Measurements from ENCODE around the gene LINGO3. TPM values are rescaled to one million over a fixed set of nuclear protein-coding genes. Genes with fewer than 3 reads are reported as not detected.
"Not testable (repeated sequence)": the region's sequence is repeated elsewhere in the genome, so short reads cannot be mapped to it uniquely, and the experiment has no call there.

Gene LINGO3
- total RNA-seq, 1 donor from 2014 or later, result not detected

GRCh38 chr19:2286402-2287140 lies 21.4 kb downstream of the LINGO3 start:
- Histone ChIP-seq H3K4me3 (ENCODE audit: low read depth, low read length) (no peak overlapping the region), H3K27me3 (ENCODE audit: control insufficient read depth, insufficient read depth, low read length) (peaks cover 38% of the 10 kb centered on the region), H3K36me3 (ENCODE audit: control insufficient read depth, insufficient read depth, low read length) (no peaks in the 10 kb centered on the region)
- FAIRE-seq, result no peak
- no peak for DNase-seq (ENCODE audit: low read depth)
- TF ChIP-seq CTCF (IDR thresholded peaks at IDR 0.05; ENCODE audit: insufficient read depth, low read length, severe bottlenecking), result no peak

DNA sequence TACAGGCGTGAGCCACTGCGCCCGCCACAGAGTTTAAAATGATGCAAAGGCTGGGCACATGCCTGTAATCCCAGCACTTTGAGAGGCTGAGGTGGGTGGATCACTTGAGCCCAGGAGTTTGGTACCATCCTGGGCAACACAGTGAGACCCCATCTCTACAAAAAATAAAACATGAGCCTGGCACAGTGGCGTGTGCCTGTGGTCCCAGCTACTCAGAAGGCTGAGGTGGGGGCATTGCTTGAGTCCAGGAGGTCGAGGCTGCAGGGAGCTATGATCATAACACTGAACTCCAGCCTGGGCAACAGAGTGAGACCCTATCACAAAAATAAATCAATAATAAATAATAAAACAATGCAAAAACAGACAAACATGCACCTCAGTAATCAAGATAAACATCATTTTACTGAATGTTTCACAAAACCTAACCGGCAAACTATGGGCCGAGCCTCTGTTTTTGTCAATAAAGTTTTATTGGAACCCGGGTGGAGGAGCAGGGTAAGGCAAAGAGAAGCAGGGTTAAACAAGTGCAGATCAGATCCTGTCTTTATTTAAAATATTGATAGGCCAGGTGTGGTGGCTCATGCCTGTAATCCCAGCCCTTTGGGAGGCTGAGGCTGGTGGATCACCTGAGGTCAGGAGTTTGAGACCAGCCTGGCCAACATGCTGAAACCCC lies 24.0 kb downstream of the LINGO3 start:
- H3K36me3 ChIP-seq (ENCODE audit: control insufficient read depth, insufficient read depth, low read length), result no peaks in the 10 kb centered on the region
- DNase-seq (ENCODE audit: low read depth) (no peak), FAIRE-seq (no peak)
- no peak overlapping the region for H3K4me3 ChIP-seq (ENCODE audit: low read depth, low read length)
- peaks cover 17% of the 10 kb centered on the region for H3K27me3 ChIP-seq (ENCODE audit: control insufficient read depth, insufficient read depth, low read length)
- TF ChIP-seq CTCF (IDR thresholded peaks at IDR 0.05; ENCODE audit: insufficient read depth, low read length, severe bottlenecking), result no peak

DNA sequence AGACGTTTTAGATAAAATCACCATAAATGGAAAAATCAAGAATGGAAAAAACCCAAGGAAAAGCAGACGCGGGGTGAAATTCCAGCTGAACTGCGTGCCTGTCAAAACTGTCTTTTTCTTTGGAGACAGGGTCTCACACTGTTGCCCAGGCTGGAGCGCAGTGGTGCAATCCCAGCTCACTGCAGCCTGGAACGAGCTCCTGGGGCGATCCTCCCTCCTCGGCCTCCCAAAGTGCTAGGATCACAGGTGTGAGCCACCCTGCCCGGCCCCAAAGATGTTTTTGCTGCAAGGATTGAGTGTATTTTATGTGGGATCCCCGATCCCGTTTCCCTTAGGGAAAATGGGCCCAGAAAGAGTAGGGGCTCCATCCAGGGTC lies 25.1 kb downstream of the LINGO3 start:
- H3K27me3 ChIP-seq (ENCODE audit: control insufficient read depth, insufficient read depth, low read length), result peaks cover 7% of the 10 kb centered on the region
- DNase-seq (ENCODE audit: low read depth) (no peak), FAIRE-seq (no peak)
- H3K36me3 ChIP-seq (ENCODE audit: control insufficient read depth, insufficient read depth, low read length), result no peaks in the 10 kb centered on the region
- TF ChIP-seq CTCF (IDR thresholded peaks at IDR 0.05; ENCODE audit: insufficient read depth, low read length, severe bottlenecking), result no peak
- no peak overlapping the region for H3K4me3 ChIP-seq (ENCODE audit: low read depth, low read length)

DNA sequence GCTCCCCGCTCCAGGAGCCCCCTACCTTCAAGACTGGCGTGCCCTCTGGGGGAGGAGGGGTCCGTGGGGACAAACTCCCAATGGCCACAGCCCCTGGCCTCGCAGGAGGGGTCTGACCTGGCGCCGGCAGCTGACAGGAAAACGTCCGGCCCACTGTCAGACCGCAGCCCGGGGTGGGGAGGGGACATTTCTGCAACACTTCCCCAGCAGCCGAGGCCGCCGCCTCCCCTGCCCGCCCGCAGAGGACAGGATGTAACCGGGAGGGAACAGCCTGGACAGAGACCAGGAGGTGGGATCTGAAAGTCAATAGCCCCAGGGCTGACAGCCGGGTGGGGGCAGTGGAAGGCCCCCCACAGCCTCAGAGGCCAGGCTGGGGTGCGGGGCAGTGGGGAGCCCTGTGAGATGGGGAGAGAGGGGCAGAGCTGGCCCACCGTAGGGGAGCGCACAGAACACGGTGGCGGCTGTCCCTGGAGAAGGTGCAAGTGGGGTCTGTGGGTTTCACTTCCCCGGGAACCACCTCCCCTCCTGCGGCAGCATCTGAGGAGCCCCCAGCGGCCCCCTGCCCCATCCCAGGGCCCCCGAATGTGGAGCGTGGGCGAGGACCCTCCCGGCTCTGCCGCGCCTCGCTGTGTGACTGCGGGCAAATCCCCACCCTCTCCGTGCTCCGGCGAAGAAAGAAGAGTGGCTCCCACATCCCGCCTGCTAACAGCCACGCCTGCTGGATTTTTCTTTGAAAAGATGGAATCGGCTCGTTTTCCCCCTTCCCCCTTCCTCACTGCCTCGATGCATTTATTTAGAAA lies 25.7 kb downstream of the LINGO3 start, which contains the start of gene PEAK3:
Gene PEAK3 (minus strand): TSS at position 114 of the 800 bp plus-strand sequence. CDS start 1,244 bp downstream, outside the sequence.
- DNase-seq (ENCODE audit: low read depth), result no peak
- FAIRE-seq, result no peak
- no peak for TF ChIP-seq CTCF (IDR thresholded peaks at IDR 0.05; ENCODE audit: insufficient read depth, low read length, severe bottlenecking)
- H3K27me3 ChIP-seq (ENCODE audit: control insufficient read depth, insufficient read depth, low read length), result peaks cover 4% of the 10 kb centered on the region
- no peak within 1 kb of the TSS for H3K4me3 ChIP-seq (ENCODE audit: low read depth, low read length)
- H3K36me3 ChIP-seq (ENCODE audit: control insufficient read depth, insufficient read depth, low read length), result no peaks in the 10 kb centered on the region

DNA sequence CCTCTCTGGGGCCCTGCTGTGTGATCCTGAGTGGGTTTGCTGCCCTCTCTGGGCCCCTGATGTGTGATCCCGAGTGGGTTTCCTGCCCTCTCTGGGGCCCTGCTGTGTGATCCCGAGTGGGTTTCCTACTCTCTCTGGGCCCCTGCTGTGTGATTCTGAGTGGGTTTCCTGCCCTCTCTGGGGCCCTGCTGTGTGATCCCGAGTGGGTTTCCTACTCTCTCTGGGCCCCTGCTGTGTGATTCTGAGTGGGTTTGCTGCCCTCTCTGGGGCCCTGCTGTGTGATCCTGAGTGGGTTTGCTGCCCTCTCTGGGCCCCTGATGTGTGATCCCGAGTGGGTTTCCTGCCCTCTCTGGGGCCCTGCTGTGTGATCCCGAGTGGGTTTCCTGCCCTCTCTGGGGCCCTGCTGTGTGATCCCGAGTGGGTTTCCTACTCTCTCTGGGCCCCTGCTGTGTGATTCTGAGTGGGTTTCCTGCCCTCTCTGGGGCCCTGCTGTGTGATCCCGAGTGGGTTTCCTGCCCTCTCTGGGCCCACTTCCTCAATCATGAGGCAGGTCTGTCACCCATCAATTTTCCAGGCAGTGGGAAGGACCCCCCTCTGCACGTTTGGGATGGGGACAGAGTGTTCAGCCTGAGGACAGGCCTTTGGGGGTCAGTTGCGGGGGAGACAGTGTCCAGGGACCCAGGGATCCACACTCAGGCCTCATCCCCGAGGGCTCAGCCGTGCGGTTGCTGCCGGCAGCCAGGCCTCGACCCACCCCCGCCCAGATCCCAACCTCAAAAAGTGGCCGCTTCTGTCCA lies 26.5 kb downstream of the LINGO3 start:
- H3K36me3 ChIP-seq (ENCODE audit: control insufficient read depth, insufficient read depth, low read length); DNase-seq (ENCODE audit: low read depth); FAIRE-seq; H3K4me3 ChIP-seq (ENCODE audit: low read depth, low read length); H3K27me3 ChIP-seq (ENCODE audit: control insufficient read depth, insufficient read depth, low read length): not testable (repeated sequence)
